OCI-LY1 (cell line): ENCODE data around the gene PIAS4.

Source experiments
- H2AFZ ChIP-seq: fragments of 200-600 bp; sonication (generic), shearing (Covaris generic); 2 replicates; pipeline ENCODE4 v1.6.0; 2014; ENCODE audit warnings: antibody characterized with exemption, mild to moderate bottlenecking, low read length
- H3F3A ChIP-seq: fragments of 200-600 bp; sonication (generic), shearing (Covaris generic); 2 replicates; pipeline ENCODE4 v1.6.0; 2014; ENCODE audit warnings: mild to moderate bottlenecking, antibody characterized with exemption, low read length, moderate library complexity; ENCODE audit not compliant: insufficient read depth
- H3K27ac ChIP-seq: fragments of 200-600 bp; sonication (generic); 2 replicates; pipeline ENCODE4 v1.5.1; 2014; ENCODE audit warnings: low read length, mixed run types, mild to moderate bottlenecking, low read depth; ENCODE audit not compliant: poor library complexity, severe bottlenecking
- H3K27me3 ChIP-seq: fragments of 200-600 bp; sonication (generic); 2 replicates; pipeline ENCODE4 v1.6.0; 2014; ENCODE audit warnings: antibody characterized with exemption, mild to moderate bottlenecking, low read length, moderate library complexity; ENCODE audit not compliant: insufficient read depth
- H3K36me3 ChIP-seq: fragments of 200-600 bp; sonication (generic); 2 replicates; pipeline ENCODE4 v1.6.1; 2014; ENCODE audit warnings: mild to moderate bottlenecking, antibody characterized with exemption, low read length, moderate library complexity, mixed read lengths; ENCODE audit not compliant: insufficient read depth
- H3K4me1 ChIP-seq: fragments of 200-600 bp; sonication (generic); 2 replicates; pipeline ENCODE4 v1.5.1; 2014; ENCODE audit warnings: mild to moderate bottlenecking, low read length, moderate library complexity; ENCODE audit not compliant: insufficient read depth, severe bottlenecking
- H3K4me2 ChIP-seq: fragments of 200-600 bp; sonication (generic), shearing (Covaris generic); 2 replicates; pipeline ENCODE4 v1.6.1; 2014; ENCODE audit warnings: low read length
- H3K4me3 ChIP-seq: fragments of 200-600 bp; sonication (generic); 2 replicates; pipeline ENCODE4 v1.5.1; 2014; ENCODE audit warnings: low read length, low read depth, mild to moderate bottlenecking, mixed read lengths; ENCODE audit not compliant: poor library complexity, severe bottlenecking
- H3K79me2 ChIP-seq: fragments of 200-600 bp; shearing (Covaris generic); 2 replicates; pipeline ENCODE4 v1.6.1; 2016; ENCODE audit warnings: mixed run types, low read length, mixed read lengths; ENCODE audit not compliant: insufficient read depth
- H3K9ac ChIP-seq: fragments of 200-600 bp; sonication (generic), shearing (Covaris generic); 2 replicates; pipeline ENCODE4 v1.6.1; 2014; ENCODE audit warnings: mild to moderate bottlenecking, low read length, mixed read lengths
- H3K9me2 ChIP-seq: fragments of 200-600 bp; sonication (generic), shearing (Covaris generic); 2 replicates; pipeline ENCODE4 v1.6.1; 2014; ENCODE audit warnings: low read depth, mild to moderate bottlenecking, low read length, mixed read lengths
- H3K9me3 ChIP-seq: fragments of 200-600 bp; shearing (Covaris generic); 2 replicates; pipeline ENCODE4 v1.6.1; 2014; ENCODE audit warnings: low read length, mixed read lengths
- H4K20me1 ChIP-seq: fragments of 200-600 bp; sonication (generic), shearing (Covaris generic); 2 replicates; pipeline ENCODE4 v1.6.0; 2016; ENCODE audit warnings: mild to moderate bottlenecking, low read length; ENCODE audit not compliant: insufficient read depth
- CTCF ChIP-seq: fragments of 200-600 bp; sonication (generic), shearing (Covaris generic); IDR thresholded peaks from 2 replicates; pipeline ENCODE4 v1.5.1; 2017; ENCODE audit warnings: mild to moderate bottlenecking, antibody characterized with exemption, low read length, moderate library complexity, mixed read lengths
- EZH2 ChIP-seq: fragments of 200-600 bp; sonication (generic), shearing (Covaris generic); IDR thresholded peaks from 2 replicates; pipeline ENCODE4 v1.8.0; 2017; ENCODE audit warnings: borderline replicate concordance, mixed run types, mild to moderate bottlenecking, antibody characterized with exemption, low read length, moderate library complexity, mixed read lengths

PIAS4 gene

DNA sequence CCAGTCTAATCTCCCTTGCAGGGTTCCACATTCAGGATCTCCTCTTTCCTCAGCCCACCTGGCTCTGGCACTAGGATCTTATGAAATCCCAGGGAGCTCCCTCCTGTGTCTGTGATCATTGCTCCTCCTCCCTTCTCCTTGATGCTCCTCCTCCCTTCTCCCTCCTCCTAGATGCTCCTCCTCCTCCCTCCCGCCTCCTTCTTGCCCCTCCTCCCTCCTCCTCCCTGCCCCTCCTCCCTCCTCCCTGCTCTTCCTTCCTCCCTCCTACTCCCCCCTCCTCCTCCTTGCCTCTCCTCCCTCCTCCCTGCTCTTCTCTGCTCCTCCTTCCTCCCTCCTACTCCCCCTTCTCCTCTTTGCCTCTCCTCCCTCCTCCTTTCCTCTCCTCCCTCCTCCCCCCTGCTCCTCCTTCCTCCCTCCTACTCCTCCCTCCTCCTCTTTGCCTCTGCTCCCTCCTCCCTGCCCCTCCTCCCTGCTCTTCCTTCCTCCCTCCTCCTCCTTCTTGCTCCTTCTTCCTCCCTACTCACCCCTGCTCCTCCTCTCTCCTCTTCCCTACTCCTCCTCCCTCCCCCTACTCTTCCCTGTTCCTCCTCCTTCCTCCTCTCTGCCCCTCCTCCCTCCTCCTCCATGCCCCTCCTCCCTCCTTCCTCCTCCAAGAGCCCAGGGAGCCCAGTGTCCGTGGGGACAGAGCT lies 74.0 kb downstream of the PIAS4 start:
- no peaks in the 10 kb centered on the region for H3K79me2 ChIP-seq
- no peak overlapping the region for H3K9ac ChIP-seq
- H3K4me2 ChIP-seq, result no peak overlapping the region
- TF ChIP-seq EZH2 (no peak), CTCF (no peak)
- no peaks in the 10 kb centered on the region for H3K27me3 ChIP-seq
- no peaks in the 10 kb centered on the region for H3F3A ChIP-seq
- no peaks in the 10 kb centered on the region for H3K9me3 ChIP-seq
- H3K27ac ChIP-seq, result no peak overlapping the region
- no peaks in the 10 kb centered on the region for H4K20me1 ChIP-seq
- no peaks in the 10 kb centered on the region for H3K36me3 ChIP-seq
- peaks cover 36% of the 10 kb centered on the region for H3K4me1 ChIP-seq
- H3K4me3 ChIP-seq, result no peak overlapping the region
- no peak overlapping the region for H2AFZ ChIP-seq
- no peaks in the 10 kb centered on the region for H3K9me2 ChIP-seq

DNA sequence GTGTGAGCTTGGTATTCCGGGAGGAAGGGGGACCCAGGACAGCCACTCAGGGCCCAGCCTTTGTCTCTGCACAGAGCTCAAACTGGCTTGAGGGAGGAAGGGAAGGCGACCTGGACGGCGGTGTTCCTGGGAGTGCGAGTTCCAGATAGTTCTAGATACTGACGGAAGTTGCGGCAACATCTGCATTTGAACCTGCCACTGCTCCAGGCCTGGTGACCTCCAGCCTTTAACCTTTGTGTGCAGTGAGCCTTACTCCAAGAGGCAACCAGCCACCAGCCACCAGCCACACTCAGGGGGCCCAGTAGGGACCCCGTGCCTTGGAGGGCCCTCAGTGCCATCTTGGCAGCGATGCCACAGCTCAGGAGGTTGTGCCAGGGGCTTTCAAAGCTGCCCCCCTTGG lies 74.6 kb downstream of the PIAS4 start:
- Histone ChIP-seq H4K20me1 (no peaks in the 10 kb centered on the region), H2AFZ (no peak overlapping the region), H3K27ac (no peak overlapping the region), H3K27me3 (no peaks in the 10 kb centered on the region), H3K9me2 (no peaks in the 10 kb centered on the region), H3K9ac (no peak overlapping the region), H3K9me3 (no peaks in the 10 kb centered on the region), H3K4me3 (no peak overlapping the region), H3K4me1 (peaks cover 38% of the 10 kb centered on the region), H3K79me2 (no peaks in the 10 kb centered on the region), H3K36me3 (no peaks in the 10 kb centered on the region), H3F3A (no peaks in the 10 kb centered on the region), H3K4me2 (no peak overlapping the region)
- TF ChIP-seq EZH2, result no peak
- no peak for TF ChIP-seq CTCF

- Histone ChIP-seq H3K27ac (no peak overlapping the region), H4K20me1 (no peaks in the 10 kb centered on the region), H3K9me3 (no peaks in the 10 kb centered on the region), H3K36me3 (no peaks in the 10 kb centered on the region), H3K27me3 (no peaks in the 10 kb centered on the region), H3K79me2 (no peaks in the 10 kb centered on the region), H3K9me2 (no peaks in the 10 kb centered on the region), H3K9ac (no peak overlapping the region; the same call in 1 of the 2 replicates), H3F3A (no peaks in the 10 kb centered on the region), H2AFZ (no peak overlapping the region), H3K4me3 (no peak overlapping the region), H3K4me2 (no peak overlapping the region), H3K4me1 (peaks cover 24% of the 10 kb centered on the region)
- no peak for TF ChIP-seq EZH2
- TF ChIP-seq CTCF, result no peak
Observed at GRCh38 chr19:4083677-4084546, 76.4 kb downstream of the PIAS4 start.
